ENCODE results near the gene ARHGAP28.

- no peak for TF ChIP-seq EZH2 (IDR thresholded peaks at IDR 0.05; ENCODE audit: insufficient read depth, poor library complexity, severe bottlenecking)
- no peak for TF ChIP-seq EZH2phosphoT487 (IDR thresholded peaks at IDR 0.05; ENCODE audit: insufficient read depth, low read depth)
Observed at GRCh38 chr18:6729247-6730091, at the start of gene ARHGAP28.

Measured in GM23248 (cell line).